ENCODE data around the gene TMEM259. TPM values are rescaled to one million over a fixed set of nuclear protein-coding genes. Genes with fewer than 3 reads are reported as not detected.

Gene TMEM259
- total and polyA plus RNA-seq, 2 of the 13 experiments (the other 11 are each of a cell fraction or from before 2014, with no cell fraction given): 64.7 to 164 TPM

DNA sequence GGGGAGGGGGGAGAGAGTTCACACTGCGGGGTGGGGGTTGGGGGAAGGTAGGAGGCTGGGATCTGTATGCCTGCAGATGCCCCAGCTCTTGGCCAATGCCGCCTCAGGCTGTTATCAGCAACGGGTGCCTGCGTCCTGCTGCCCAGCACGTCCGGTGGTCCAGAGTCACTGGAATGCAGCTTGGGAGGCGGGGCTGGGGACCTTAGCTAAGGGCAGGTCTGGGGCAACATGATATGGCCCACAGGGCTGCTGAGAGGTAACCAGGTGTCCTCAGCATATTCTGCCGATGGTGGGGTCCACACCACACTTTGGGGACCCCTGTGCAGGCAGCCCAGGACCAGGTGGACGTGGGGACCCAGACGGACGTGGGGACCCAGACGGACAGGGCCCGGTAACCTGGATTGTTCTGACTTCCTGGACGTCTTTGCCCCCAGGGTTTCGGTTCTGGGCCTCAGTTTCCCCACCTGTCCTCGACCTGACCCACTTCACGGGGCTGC lies 45.4 kb upstream of the TMEM259 start (continued):
- peak; percentile 21; the same call in 1 of the 2 replicates for TF ChIP-seq FOXJ3 (CRISPR knock-in tag; IDR thresholded peaks at IDR 0.05; ENCODE audit: borderline replicate concordance)
- peak; percentile 74; the same call in 1 of the 2 replicates for TF ChIP-seq RARA (CRISPR knock-in tag; IDR thresholded peaks at IDR 0.05)
- no peak for TF ChIP-seq DNMT3B (CRISPR knock-in tag; conservative IDR thresholded peaks at IDR 0.05)
- TF ChIP-seq TP53 (CRISPR knock-in tag; conservative IDR thresholded peaks at IDR 0.05): no peak
- no peak for TF ChIP-seq TRIM24 (CRISPR knock-in tag; IDR thresholded peaks at IDR 0.05)
- no peak for TF ChIP-seq ZNF34 (CRISPR knock-in tag; IDR thresholded peaks at IDR 0.05; ENCODE audit: borderline replicate concordance)
- no peak for TF ChIP-seq FLYWCH1 (CRISPR knock-in tag; IDR thresholded peaks at IDR 0.05)
- no peak for TF ChIP-seq NR0B2 (CRISPR knock-in tag; IDR thresholded peaks at IDR 0.05)
- no peak for TF ChIP-seq ZNF672 (CRISPR knock-in tag; IDR thresholded peaks at IDR 0.05)
- no peak for TF ChIP-seq ADNP (CRISPR knock-in tag; IDR thresholded peaks at IDR 0.05)
- no peak for TF ChIP-seq KIAA2018 (CRISPR knock-in tag; IDR thresholded peaks at IDR 0.05; ENCODE audit: borderline replicate concordance)
- no peak for TF ChIP-seq ZBTB1 (CRISPR knock-in tag; IDR thresholded peaks at IDR 0.05; ENCODE audit: borderline replicate concordance)
- no peak for TF ChIP-seq ZNF563 (CRISPR knock-in tag; IDR thresholded peaks at IDR 0.05)
- TF ChIP-seq JUN (CRISPR knock-in tag; IDR thresholded peaks at IDR 0.05): no peak
- TF ChIP-seq MYNN (CRISPR knock-in tag; IDR thresholded peaks at IDR 0.05; ENCODE audit: low read depth): no peak
- peak; percentile 47 for TF ChIP-seq THAP9 (CRISPR knock-in tag; IDR thresholded peaks at IDR 0.05; ENCODE audit: borderline replicate concordance)

All from HepG2 (cell line).